ENCODE results near the gene IL1RAPL1.

GRCh38 chrX:29432534-29432933 is 845.3 kb downstream of the IL1RAPL1 start:
- no peak for TF ChIP-seq CTCF (IDR thresholded peaks at IDR 0.05)
- no peak for TF ChIP-seq EP300 (IDR thresholded peaks at IDR 0.05)
- no peak for TF ChIP-seq POLR2A (IDR thresholded peaks at IDR 0.05)
- TF ChIP-seq POLR2AphosphoS5 (IDR thresholded peaks at IDR 0.05), result no peak
